NCI-H2196 (cell line): ENCODE data around the gene BPI.
A peak's percentile ranks its signal among the peaks of the same experiment; 100 is the strongest.
"Not testable (repeated sequence)": the region's sequence is repeated elsewhere in the genome, so short reads cannot be mapped to it uniquely, and the experiment has no call there.

Experiments used
- DNase-seq: peaks from one replicate; lab custom pipeline; 2025; ENCODE audit not compliant: unreplicated experiment; lab: John Stamatoyannopoulos, UW

Gene BPI

GRCh38 chr20:38303908-38304379 is at the start of gene BPI:
Gene BPI, plus strand, starts transcription at chr20:38304156. Its CDS starts 68 bp downstream, at chr20:38304224.
- DNase-seq: no peak

GRCh38 chr20:38254621-38255020 is 49.3 kb upstream of the BPI start:
- not testable (repeated sequence) for DNase-seq

- no peak for DNase-seq
Observed at GRCh38 chr20:38255393-38255792, 48.6 kb upstream of the BPI start.

- no peak for DNase-seq
Observed at GRCh38 chr20:38256021-38256420, 47.9 kb upstream of the BPI start.

- no peak for DNase-seq
Observed at GRCh38 chr20:38256966-38257365, 47.0 kb upstream of the BPI start.

DNA sequence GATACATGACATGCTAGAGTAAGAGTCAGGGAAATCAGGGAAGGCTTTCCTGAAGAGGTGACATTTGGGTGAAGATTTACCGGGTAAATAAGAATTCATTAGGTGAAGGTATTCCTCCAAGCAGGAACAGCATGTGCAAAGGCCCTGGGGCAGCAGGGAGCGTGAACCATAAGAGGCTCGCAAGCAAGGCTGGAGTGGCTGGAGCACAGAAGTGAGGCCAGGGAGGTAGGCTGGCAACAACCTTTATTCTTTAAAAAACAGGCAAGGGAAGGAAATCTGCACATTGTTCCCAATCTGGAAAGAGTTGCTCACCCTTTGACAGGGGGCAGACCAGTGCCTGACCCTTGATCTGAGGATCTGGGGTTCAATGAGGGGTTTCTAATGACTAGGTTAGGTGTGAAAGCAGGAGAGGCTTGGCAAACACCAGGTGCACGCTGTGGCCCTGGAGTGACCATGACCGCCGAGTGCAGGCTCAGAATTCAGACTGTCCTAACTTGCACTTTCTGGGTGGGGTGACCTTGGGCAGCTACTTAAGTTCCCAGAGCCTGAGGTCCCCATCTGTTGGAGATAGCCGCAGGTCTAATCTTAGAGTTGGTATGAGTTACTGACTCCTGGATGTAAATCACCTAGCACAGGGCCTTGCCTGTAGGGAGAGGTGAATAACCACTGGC is 45.3 kb upstream of the BPI start:
- no peak for DNase-seq

GRCh38 chr20:38260025-38260377 is 44.0 kb upstream of the BPI start:
- no peak for DNase-seq

DNA sequence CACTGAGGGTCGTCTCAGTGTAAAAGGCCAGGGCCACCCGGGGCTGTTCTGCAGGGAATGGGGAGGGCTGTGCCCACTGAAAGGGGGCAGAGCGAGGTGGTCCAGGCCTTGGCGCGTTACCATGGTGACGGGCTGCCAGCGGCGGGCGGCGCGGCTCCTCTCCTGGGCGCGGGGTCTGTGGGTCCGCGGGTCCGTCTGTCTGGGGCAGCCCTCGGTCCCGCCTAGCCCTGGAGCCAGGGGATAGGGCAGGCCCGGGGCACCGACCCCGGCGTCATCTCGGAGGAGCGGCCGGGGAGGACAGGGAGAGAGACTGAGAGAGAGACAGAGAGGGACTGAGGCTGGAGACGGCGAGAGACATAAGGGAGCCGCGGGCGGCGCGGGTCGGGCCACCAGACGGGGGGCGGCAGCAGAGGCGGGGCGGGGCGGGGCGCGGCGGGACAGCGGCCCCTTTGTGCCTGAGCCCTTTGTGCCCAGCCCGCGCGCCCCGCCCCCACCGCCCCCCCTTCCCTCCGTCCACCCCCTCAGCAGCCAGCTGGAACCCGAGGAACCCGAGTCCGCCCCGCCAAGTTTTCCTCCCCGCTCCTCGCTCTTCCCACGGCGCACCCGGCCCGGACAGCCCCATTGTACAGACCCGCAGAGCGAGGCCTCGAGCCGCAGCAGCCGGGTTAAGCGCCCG is 43.4 kb upstream of the BPI start, which contains the start of gene KIAA1755:
Gene KIAA1755, minus strand, starts transcription at position 358 of the 676 bp plus-strand sequence. Its CDS starts 235 bp downstream, at position 123.
- DNase-seq: no peak

DNA sequence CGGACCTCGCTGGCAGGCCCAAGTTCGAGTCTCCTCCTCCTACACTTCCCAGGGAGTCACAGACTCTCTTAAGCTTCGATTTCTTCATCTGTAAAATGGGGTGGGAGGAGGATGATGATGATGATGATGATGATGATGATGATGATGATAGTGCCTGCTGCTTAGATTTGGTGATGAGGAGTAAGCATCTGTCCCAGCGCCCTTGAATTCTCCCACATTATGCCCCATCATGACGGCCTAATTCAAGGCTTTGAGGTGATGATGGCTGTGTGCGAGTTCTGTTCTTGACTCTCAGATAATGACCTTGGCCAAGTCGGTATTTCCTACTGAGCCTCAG is 42.9 kb upstream of the BPI start:
- no peak for DNase-seq

GRCh38 chr20:38262931-38263330 is 41.0 kb upstream of the BPI start:
- no peak for DNase-seq

DNA sequence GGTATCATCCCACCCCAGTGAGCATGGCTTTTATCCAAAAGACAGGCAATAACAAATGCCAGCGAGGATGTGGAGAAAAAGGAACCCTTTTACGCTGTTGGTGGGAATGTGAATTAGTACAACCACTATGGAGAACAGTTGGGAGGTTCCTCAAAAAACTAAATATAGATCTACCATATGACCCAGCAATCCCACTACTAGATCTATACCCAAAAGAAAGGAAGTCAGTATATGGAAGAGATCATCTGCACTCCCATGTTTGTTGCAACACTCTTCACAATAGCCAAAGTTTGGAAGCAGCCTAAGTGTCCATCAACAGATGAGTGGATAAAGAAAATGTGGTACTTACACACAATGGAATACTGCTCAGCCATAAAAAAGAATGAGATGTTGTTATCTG is 37.5 kb upstream of the BPI start:
- no peak for DNase-seq

- DNase-seq: no peak
Observed at GRCh38 chr20:38267296-38267695, 36.7 kb upstream of the BPI start.

- DNase-seq: no peak
Observed at GRCh38 chr20:38267901-38268514, 35.9 kb upstream of the BPI start.

DNA sequence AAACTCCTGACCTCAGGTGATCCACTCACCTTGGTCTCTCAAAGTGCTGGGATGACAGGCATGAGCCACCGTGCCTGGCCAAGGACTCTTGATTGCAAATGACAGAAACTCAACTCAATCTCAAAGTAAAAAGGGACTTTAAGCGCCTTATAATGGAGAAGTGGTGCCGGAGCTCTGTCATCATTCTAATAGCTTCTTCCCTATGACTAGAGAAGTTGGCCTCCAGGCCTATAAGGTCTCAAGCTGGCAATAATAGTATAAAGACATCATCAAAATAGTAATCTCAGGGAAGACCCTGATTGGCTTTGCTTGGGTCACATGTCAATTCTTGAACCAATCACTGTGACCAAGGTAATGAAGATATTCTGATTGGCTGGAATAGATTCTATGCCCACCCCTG is 34.9 kb upstream of the BPI start:
- no peak for DNase-seq

- no peak for DNase-seq
Observed at GRCh38 chr20:38269715-38270114, 34.2 kb upstream of the BPI start.

DNA sequence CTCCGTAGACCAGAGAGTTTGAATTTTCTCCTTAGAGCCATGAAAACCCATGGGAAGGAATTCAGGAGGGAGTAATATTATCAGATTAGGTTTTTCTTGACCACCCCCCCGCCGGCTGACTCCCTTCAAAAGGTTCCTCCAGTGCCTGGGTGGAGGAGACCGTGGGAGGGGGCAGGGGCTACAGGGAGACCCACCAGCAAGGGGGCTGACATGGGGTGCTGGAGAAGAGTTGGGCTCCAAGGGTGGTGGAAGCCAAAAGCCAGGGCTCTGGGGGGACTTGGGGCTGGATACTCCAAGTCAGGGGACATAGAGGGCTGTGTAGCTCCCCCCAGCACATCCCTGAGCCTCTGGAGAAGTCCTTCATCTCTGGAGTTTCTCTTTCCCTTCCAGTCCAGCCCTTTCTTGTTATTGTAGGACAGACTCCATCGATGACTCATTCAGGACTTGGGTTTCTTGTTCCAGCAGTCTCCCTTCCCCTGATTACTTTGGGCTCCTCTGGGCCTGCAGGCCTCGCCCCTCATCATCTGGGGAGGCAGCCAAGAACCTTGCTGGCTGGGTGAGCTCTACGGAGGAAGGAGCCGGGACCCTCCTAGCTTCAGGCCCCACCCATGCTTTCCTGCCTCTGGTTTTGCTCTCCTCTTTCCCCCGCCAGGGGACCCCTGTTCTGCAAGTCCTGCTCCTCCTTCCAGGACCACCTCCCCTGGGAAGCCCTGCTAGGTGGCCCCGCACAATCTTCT is 32.9 kb upstream of the BPI start:
- DNase-seq: peak; percentile 4

DNA sequence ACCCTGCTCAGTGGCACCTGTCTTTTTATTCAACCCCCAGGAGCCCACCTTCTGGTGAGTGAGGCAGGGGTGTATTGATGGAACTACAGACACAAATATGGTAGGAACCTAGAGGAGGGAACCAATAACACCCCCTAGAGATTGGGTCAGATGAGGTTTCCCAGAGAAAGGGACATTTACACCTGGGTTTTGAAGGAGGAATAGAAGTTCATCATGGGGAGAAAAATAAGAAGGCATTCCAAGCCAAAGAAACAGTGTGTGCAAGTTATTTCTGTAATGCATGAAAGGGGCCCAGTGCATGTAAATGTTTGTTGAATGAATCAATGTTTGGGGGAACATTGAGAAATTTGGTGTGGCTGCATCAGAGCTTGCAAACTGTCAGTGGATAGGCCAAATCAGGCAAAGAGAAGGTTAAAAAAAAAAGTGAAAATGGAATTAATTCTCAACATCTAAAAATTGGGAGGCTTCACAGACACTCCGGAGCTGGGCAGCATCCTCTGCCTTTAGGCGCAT is 32.3 kb upstream of the BPI start:
- no peak for DNase-seq

DNA sequence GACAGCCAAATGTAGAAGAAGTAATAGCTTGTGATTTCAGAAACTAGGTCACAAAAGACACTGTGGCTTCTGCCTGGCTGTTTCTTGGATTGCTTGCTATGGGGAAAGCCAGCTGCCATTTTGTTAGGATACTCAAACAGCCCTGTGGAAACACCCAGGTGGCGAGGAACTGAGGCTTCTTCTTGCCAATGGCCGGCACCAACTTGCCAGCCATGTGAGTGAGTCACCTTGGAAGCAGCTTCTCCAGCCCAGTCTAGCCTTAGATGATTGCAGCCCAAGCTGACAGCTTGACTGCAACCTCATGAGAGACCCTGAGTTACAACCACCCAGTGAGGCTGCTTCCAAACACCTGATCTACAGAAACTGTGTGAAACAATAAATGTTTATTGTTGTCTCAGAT is 31.6 kb upstream of the BPI start:
- no peak for DNase-seq

GRCh38 chr20:38272961-38273360 is 31.0 kb upstream of the BPI start:
- DNase-seq: no peak

- DNase-seq: no peak
Observed at GRCh38 chr20:38275815-38276550, 28.0 kb upstream of the BPI start.

DNA sequence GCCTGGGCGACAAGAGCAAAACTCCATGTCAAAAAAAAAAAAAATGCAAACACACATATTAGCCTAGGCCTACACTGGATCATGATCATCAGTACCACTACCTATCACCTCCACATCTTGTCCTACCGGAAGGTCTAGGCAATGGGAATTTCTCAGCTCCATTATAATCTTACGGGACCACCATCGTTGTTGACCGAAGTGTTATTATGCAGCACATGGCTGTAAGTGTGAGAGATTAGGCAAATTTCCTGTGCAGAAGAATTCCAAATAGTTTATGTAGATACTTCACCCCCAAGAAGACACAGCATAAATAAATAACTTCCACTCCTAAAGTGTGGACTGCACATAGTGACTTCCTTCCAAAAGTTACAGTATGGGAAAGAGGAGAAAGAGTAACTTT is 26.7 kb upstream of the BPI start:
- no peak for DNase-seq
